A673 (cell line): Measurements from ENCODE around the gene PIM2. TPM values are rescaled to one million over a fixed set of nuclear protein-coding genes. Genes with fewer than 3 reads are reported as not detected.
A peak's percentile ranks its signal among the peaks of the same experiment; 100 is the strongest.

Experiments
- BruUV-seq: library from RNA; stranded (reverse); fragments of 400-500 nt; replicated peaks from 2 replicates; lab custom pipeline; 2021; lab: Mats Ljungman, UMichigan
- CTCF ChIA-PET: fragments of 300-600 bp; sonication (Branson Sonifier 250); formaldehyde crosslinking; loops from one replicate; lab custom pipeline; 2022; ENCODE audit warnings: antibody characterized with exemption; lab: Charles Lee
- POLR2A ChIA-PET: fragments of 300-600 bp; sonication (Branson Sonifier 250); formaldehyde crosslinking; loops from one replicate; lab custom pipeline; 2022; ENCODE audit warnings: antibody characterized with exemption; ENCODE audit not compliant: low non-redundant PET; lab: Charles Lee
- DNase-seq: peaks from one replicate; pipeline ENCODE4 v3.0.0-alpha.2; 2015; ENCODE audit warnings: low spot score
- H3K27ac ChIP-seq: fragments of 200-600 bp; sonication (generic); 2 replicates; pipeline ENCODE4 v1.5.1; 2016; ENCODE audit warnings: mixed run types, low read depth, mild to moderate bottlenecking, mixed read lengths, antibody characterized with exemption, low read length; ENCODE audit not compliant: poor library complexity, severe bottlenecking
- H3K27me3 ChIP-seq: fragments of 200-600 bp; sonication (generic); replicated peaks from 2 replicates; pipeline ENCODE4 v1.6.1; 2017; ENCODE audit warnings: mixed run types, low read depth, mild to moderate bottlenecking, mixed read lengths, antibody characterized with exemption, low read length; ENCODE audit not compliant: insufficient read depth, poor library complexity
- H3K36me3 ChIP-seq: fragments of 200-600 bp; sonication (generic); 2 replicates; pipeline ENCODE4 v1.6.1; 2016; ENCODE audit warnings: mixed run types, mild to moderate bottlenecking, mixed read lengths, antibody characterized with exemption, low read length; ENCODE audit not compliant: insufficient read depth, poor library complexity, severe bottlenecking
- H3K4me1 ChIP-seq: fragments of 200-600 bp; sonication (generic); 2 replicates; pipeline ENCODE4 v1.6.1; 2017; ENCODE audit warnings: mixed run types, mild to moderate bottlenecking, mixed read lengths, antibody characterized with exemption, low read length; ENCODE audit not compliant: insufficient read depth, poor library complexity, severe bottlenecking
- H3K4me3 ChIP-seq: fragments of 200-600 bp; sonication (generic); 2 replicates; pipeline ENCODE4 v1.5.1; 2016; ENCODE audit warnings: low read depth, mixed run types, mild to moderate bottlenecking, mixed read lengths, low read length; ENCODE audit not compliant: poor library complexity, severe bottlenecking
- H3K9me3 ChIP-seq: fragments of 200-600 bp; sonication (generic); 2 replicates; pipeline ENCODE4 v1.6.1; 2016; ENCODE audit warnings: mixed run types, low read depth, mild to moderate bottlenecking, mixed read lengths, antibody characterized with exemption, low read length; ENCODE audit not compliant: poor library complexity, severe bottlenecking
- EZH2 ChIP-seq: fragments of 200-600 bp; sonication (generic); IDR thresholded peaks from 2 replicates; pipeline ENCODE4 v1.6.1; 2017; ENCODE audit warnings: borderline replicate concordance, low read depth, mild to moderate bottlenecking, mixed read lengths, antibody characterized with exemption, low read length; ENCODE audit not compliant: poor library complexity, severe bottlenecking
- intact Hi-C: fragments of 100-400 bp; cut with micrococcal nuclease; formaldehyde crosslinking; loops from one replicate; pipeline ENCODE4 v1.10.0; 2022; ENCODE audit not compliant: unreplicated experiment
- total RNA-seq: library from RNA; stranded (reverse); gene quantifications from 2 replicates; pipeline ENCODE4 v1.2.3, GENCODE V29; 2021
- TF ChIP-seq, protein P1 (sequence below): fragments of 300-800, 200-600 bp; sonication (generic); conservative IDR thresholded peaks from 2 replicates; pipeline ENCODE4 v1.5.1; 2017; ENCODE audit warnings: low read depth, mild to moderate bottlenecking, antibody characterized with exemption, low read length, moderate library complexity, mixed read lengths

Gene PIM2
- total RNA-seq, 1 experiment from 2014 or later, result 19.9 TPM

DNA sequence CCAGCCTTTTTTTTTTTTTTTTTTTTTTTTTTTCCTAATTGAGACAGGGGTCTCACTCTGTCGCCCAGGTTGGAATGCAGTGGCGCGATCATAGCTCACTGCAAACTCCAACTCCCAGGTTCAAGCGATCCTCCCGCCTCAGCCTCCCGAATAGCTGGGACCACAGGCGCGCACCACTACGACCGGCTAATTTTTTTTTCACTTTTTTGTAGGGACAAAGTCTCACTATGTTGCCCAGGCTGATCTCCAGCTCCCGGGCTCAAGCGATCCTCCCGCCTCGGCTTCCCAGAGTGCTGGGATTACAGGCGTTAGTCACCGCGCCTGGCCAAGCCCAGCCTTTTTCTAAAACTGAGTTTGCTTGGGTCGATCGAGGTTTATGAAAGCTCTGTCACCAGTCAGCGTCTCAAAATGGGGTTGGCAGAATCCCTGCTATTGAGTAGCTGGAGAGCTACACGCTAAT lies 39.8 kb upstream of the PIM2 start:
- H3K27me3 ChIP-seq, result no peaks in the 10 kb centered on the region
- peak; percentile 31 for DNase-seq
- H3K9me3 ChIP-seq, result no peaks in the 10 kb centered on the region
- peak overlapping the region; percentile 96 for H3K27ac ChIP-seq
- TF ChIP-seq, protein P1, sequence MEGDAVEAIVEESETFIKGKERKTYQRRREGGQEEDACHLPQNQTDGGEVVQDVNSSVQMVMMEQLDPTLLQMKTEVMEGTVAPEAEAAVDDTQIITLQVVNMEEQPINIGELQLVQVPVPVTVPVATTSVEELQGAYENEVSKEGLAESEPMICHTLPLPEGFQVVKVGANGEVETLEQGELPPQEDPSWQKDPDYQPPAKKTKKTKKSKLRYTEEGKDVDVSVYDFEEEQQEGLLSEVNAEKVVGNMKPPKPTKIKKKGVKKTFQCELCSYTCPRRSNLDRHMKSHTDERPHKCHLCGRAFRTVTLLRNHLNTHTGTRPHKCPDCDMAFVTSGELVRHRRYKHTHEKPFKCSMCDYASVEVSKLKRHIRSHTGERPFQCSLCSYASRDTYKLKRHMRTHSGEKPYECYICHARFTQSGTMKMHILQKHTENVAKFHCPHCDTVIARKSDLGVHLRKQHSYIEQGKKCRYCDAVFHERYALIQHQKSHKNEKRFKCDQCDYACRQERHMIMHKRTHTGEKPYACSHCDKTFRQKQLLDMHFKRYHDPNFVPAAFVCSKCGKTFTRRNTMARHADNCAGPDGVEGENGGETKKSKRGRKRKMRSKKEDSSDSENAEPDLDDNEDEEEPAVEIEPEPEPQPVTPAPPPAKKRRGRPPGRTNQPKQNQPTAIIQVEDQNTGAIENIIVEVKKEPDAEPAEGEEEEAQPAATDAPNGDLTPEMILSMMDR, result no peak
- peak overlapping the region; percentile 75 for H3K4me3 ChIP-seq
- CTCF ChIA-PET, result interaction anchor here (0.6 to 1.4 kb wide), 2 partner anchors 13 to 123 kb away, joined by 4 to 7 read pairs; partner anchors contain the start of genes KCND1 and PCSK1N
- intact Hi-C loops, result no loop called here
- H3K4me1 ChIP-seq, result no peaks in the 10 kb centered on the region
- POLR2A ChIA-PET, result interaction anchor here (0.6 kb wide), 1 partner anchor 12 kb away, joined by 3 read pairs; no protein-coding TSS in a partner anchor
- TSS peak; percentile 75 for BruUV-seq
- peaks cover 6% of the 10 kb centered on the region for H3K36me3 ChIP-seq

DNA sequence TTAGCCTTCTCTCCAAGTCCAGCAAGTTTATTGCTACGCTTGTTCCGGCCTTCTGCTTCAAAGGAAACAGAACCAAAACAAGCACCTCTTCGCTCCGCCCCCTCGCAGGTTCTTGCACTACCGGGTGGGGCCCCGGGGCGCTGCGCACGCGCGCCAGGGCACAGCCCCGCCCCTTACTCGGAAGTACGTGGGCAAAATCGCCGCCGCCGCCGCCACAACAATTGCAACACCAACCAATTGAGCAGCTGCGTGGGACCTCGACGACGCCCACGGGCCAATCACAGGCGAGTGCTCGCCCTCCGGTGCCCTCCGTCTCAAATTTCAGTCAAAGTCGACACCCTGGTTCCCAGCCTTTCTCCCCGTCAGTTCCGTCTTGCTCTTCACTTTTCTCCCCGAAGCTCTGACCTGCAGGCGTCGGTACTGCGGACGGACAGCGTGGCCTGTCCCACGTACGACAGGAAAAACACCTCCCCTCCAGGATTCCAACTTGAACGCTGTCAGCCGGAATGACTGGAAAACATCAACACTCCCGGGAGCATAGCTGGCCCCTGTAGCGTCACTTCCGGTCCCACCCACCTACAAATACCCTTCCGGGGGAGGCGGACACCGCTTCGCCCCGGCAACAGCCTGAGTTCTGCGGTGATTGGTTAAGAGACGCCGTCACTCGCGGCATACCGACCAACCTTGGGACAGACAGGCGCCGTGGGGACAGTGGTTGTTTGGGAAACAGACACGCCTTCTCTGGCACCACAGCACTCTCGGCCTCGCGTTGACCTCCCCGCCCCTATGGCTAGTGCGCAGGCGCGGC lies 39.2 kb upstream of the PIM2 start:
- TF ChIP-seq EZH2, result no peak
- TF ChIP-seq, protein P1, result no peak
- no peaks in the 10 kb centered on the region for H3K27me3 ChIP-seq
- intact Hi-C loops, result no loop called here
- H3K9me3 ChIP-seq, result no peaks in the 10 kb centered on the region
- H3K4me1 ChIP-seq, result no peaks in the 10 kb centered on the region
- ChIA-PET POLR2A (interaction anchor here (0.6 kb wide), 1 partner anchor 13 kb away, joined by 3 read pairs; no protein-coding TSS in a partner anchor), CTCF (interaction anchor here (0.6 to 1.4 kb wide), 2 partner anchors 14 to 123 kb away, joined by 4 to 7 read pairs; partner anchors contain the start of genes KCND1 and PCSK1N)
- peaks cover 6% of the 10 kb centered on the region for H3K36me3 ChIP-seq
- H3K27ac ChIP-seq, result peak overlapping the region; percentile 96
- H3K4me3 ChIP-seq, result peak overlapping the region; percentile 75
- DNase-seq, result peak; percentile 97
- no TSS peak for BruUV-seq

DNA sequence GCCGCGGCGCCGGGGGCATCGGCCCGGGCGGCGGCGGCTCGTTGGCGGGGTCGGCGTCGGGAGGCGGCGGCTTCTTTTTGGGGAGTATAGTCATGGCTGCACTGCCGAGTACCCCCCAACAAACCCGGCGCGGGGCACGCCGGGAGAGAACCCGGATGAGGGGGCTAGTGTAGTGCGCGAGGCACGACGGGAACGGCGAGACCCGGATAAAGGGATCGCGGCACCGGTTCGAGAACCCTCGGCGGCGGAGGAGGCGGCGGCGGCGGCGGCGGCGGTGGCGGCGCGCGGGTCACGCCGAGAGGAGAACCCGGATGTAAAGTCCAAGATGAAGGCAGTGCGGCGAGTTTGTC lies 38.6 kb upstream of the PIM2 start, which contains the start of gene OTUD5:
OTUD5 (minus strand) TSS at position 131 of the 350 bp plus-strand sequence; CDS start at position 94, 37 bp downstream.
- intact Hi-C loops, result no loop called here
- ChIA-PET POLR2A (no interaction called here), CTCF (no interaction called here)
- H3K27me3 ChIP-seq, result no peaks in the 10 kb centered on the region
- H3K9me3 ChIP-seq, result no peaks in the 10 kb centered on the region
- BruUV-seq, result no TSS peak
- no peaks in the 10 kb centered on the region for H3K4me1 ChIP-seq
- DNase-seq, result peak; percentile 85
- peaks cover 6% of the 10 kb centered on the region for H3K36me3 ChIP-seq
- H3K27ac ChIP-seq, result peak within 1 kb of the TSS; percentile 96
- H3K4me3 ChIP-seq, result peak within 1 kb of the TSS; percentile 75
- TF ChIP-seq EZH2, result no peak
- TF ChIP-seq, protein P1, result no peak
